Motor neuron (in vitro differentiated cells): ENCODE results near the gene PIRT. TPM values are rescaled to one million over a fixed set of nuclear protein-coding genes. Genes with fewer than 3 reads are reported as not detected.

ENCODE experiments used
- ATAC-seq, 8 experiments: fragments of 200-7000 bp; cut with Tn5 transposase; replicated peaks in 6 of 8; 2 replicates each; pipeline ENCODE4 v1.8.0; 2021; ENCODE audit warnings: mild to moderate bottlenecking in 8 of 8, moderate library complexity in 8 of 8
- H3K27ac ChIP-seq, 2 donors: fragments of 250-450 bp; sonication (Bioruptor Pico); 2 replicates each; pipeline ENCODE4 v1.9.0; 2021; ENCODE audit warnings: antibody characterized with exemption in 2 of 2, mild to moderate bottlenecking in 2 of 2, moderate library complexity in 1 of 2
- H3K4me1 ChIP-seq, 2 donors: fragments of 250-450 bp; sonication (Bioruptor Pico); replicated peaks in 1 of 2; 2 replicates each; pipeline ENCODE4 v1.6.1; 2021; ENCODE audit warnings: antibody characterized with exemption in 2 of 2, mild to moderate bottlenecking in 2 of 2, moderate library complexity in 1 of 2
- H3K4me3 ChIP-seq, 5 donors: fragments of 250-450 bp; sonication (Bioruptor Pico); 2 replicates each; pipeline ENCODE4 v1.9.0; 2021; ENCODE audit warnings: antibody characterized with exemption in 5 of 5, mild to moderate bottlenecking in 5 of 5, moderate library complexity in 4 of 5
- WGBS, 10 experiments: fragments of 450-650 bp; shearing (Covaris generic); methylation state at CpG; one replicate each; pipeline ENCODE4 v1.0.0; 2022; 5-methylcytosine and 5-hydroxymethylcytosine counted together
- in situ Hi-C, 9 experiments: fragments of 400-800 bp; cut with MboI; loops; one replicate each; pipeline ENCODE4 v1.15.0; 2021; ENCODE audit warnings: low sequenced_read_pairs in 9 of 9, low pct_unique_long_range_greater_than_20kb in 2 of 9; ENCODE audit not compliant: unreplicated experiment in 9 of 9
- total RNA-seq, 8 experiments: library from RNA; unstranded; fragments of 300-600 nt; gene quantifications; 2 replicates each; pipeline versions ENCODE4 v1.2.3 to v1.2.4, GENCODE V29; 2022

The PIRT gene
- total RNA-seq, 8 experiments from 2014 or later: 0.17 to 28.4 (median 0.77) TPM

DNA sequence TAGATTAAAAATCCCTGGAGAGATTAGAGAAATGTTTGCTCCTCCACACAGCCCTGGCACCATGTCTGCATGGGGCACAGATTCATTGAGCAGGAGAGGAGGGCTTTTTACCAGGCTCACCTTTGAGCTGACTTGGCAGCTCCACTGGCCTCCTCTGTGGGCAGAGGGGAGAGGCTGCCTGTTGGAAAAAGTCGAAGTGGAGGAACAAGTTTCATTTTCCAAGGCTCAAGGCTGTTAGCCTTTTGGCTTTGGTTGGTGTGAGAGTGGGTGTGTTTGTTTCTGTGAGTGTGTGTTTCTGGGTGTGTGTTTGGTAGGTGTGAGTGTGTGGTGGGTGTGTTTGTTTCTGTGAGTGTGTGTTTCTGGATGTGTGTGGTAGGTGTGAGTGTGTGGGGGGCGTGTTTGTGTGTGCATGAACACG, 39.5 kb downstream of the PIRT start:
- Histone ChIP-seq H3K4me3 (no peak overlapping the region), H3K4me1 (no peaks in the 10 kb centered on the region), H3K27ac (no peak overlapping the region)
- WGBS, 10 experiments: 8 to 100% (median 60%) methylated on average over 1 to 3 of the region's 3 CpGs; no CpG with 5 or more reads in 1 of the 10 experiments
- ATAC-seq: peak in 3 of 8 experiments; percentile 7 to 26 (median 8)
- in situ Hi-C loops: loop anchor here in 1 of 9 experiments (25.0 kb wide), 1 partner anchor 161 kb away; no protein-coding TSS in a partner anchor

DNA sequence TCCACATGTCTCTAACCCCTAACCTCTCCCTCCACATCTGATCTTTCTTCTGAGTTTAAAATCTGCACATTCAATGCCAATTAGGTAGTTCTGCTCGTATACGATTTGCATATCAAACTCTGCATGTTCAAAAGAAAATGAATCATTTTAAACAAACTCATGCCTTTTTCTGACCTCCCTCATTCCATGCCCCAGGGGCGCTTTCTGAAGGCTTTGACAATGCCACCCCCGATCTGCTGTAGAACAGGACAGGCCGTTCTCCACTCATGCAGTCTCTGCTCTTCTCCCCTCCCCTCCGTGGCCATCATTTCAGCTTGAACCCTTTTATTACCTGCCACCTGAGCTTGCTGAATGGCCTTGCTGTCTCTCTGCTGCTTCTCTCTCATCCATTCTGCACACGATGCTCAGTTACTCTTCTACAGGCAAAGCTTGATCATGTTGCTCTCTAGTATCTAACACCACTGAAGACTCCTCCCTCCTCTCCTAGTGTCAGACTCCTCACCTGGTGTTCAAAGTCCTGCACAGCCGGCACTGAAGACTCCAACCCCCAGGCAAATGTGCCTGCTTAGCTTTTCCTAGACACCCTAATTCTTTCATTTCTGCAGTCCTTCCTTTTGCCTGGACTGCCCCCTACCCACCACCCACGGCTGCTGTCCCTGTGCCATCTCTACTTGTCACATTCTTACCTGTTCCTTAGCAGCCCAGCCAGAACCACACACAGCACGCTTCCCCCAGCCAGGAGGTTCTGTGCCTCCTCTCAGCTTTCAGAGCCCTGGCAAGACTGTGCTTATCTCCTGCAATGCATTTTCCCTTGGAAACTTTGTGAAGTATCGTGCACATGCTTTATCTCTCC, 40.2 kb downstream of the PIRT start:
- in situ Hi-C loops: loop anchor here in 1 of 9 experiments (25.0 kb wide), 1 partner anchor 160 kb away; no protein-coding TSS in a partner anchor
- no peaks in the 10 kb centered on the region for H3K4me1 ChIP-seq
- H3K4me3 ChIP-seq: no peak overlapping the region
- WGBS, 10 experiments: 13 to 100% (median 52%) methylated on average over 1 to 10 of the region's 11 CpGs
- H3K27ac ChIP-seq: no peak overlapping the region
- peak in 4 of 8 experiments; percentile 24 to 53 (median 32) for ATAC-seq

DNA sequence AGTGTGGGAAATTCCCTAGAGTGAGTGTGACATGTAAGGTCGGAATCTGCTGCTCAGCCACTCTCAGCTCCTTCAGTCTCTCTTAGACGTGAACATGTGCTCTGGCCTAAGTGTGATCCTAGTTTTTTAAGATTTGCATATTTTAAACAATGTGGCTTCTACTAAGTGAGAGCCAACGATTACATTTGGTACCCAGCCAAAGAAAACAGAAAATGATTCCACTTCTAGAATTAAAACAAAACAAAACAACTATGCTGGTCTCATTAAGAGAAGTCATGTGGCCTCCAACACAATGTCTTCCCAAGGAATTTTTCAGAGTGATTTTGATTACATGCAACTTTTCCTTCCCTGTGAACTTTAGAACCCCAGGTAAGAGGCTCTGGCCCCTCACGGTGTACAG, 44.1 kb downstream of the PIRT start:
- 11 to 83% (median 67%) methylated on average over 2 to 4 of the region's 4 CpGs; no CpG with 5 or more reads in 1 of the 10 experiments for WGBS, 10 experiments
- peak in 3 of 8 experiments; percentile 59 to 73 (median 71) for ATAC-seq
- Histone ChIP-seq H3K4me3 (no peak overlapping the region), H3K4me1 (peaks cover 0 to 7% of the 10 kb centered on the region in 2 donors), H3K27ac (no peak overlapping the region)
- in situ Hi-C loops: loop anchor here in 1 of 9 experiments (25.0 kb wide), 1 partner anchor 157 kb away; no protein-coding TSS in a partner anchor

DNA sequence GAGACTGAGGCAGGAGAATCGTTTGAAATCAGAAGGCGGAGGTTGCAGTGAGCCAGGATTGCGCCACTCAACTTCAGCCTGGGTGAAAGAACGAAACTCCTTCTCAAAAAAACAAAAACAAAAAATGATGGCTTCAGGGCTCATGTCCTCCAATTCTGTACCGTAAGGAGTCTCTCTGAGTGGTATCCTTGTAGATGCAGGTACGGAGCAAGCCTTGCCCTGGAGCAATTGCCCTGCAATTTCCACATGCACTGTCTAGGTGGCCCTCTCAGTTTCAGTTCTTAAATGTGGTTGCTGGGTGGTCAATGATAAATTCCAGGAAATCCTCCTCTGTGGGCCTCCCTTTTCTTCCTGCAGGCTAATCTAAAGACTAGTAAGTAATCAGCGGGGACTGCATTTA, 44.6 kb downstream of the PIRT start:
- Histone ChIP-seq H3K4me1 (peaks cover 0 to 7% of the 10 kb centered on the region in 2 donors), H3K27ac (no peak overlapping the region), H3K4me3 (no peak overlapping the region)
- 63 to 97% (median 85%) methylated on average over 2 to 7 of the region's 7 CpGs; no CpG with 5 or more reads in 1 of the 10 experiments for WGBS, 10 experiments
- in situ Hi-C loops: loop anchor here in 1 of 9 experiments (25.0 kb wide), 1 partner anchor 156 kb away; no protein-coding TSS in a partner anchor
- no peak for ATAC-seq

DNA sequence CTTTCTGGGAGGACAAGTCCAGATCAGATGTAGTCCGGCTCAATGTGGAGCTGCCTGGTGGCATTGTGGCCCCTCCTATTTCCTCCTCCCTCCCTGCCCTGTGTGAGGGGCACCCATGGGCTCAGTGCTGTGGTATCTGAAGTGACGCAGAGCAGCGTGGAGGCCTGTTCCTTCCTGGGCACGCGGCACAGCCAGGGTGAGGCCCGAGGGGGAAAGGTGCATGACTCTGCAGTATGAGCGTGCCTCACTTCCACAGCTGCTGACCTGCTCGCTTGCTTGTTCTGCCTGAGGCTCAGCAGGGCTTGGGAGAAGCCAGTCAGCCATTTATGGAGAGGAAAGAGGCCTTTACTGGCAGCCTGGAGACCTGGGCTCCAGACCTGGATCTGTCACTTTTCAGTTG, 45.7 kb downstream of the PIRT start:
- Histone ChIP-seq H3K27ac (no peak overlapping the region), H3K4me1 (peaks cover 0 to 7% of the 10 kb centered on the region in 2 donors), H3K4me3 (no peak overlapping the region)
- in situ Hi-C loops: loop anchor here in 1 of 9 experiments (25.0 kb wide), 1 partner anchor 155 kb away; no protein-coding TSS in a partner anchor
- peak in 3 of 8 experiments; percentile 3 to 25 (median 14) for ATAC-seq
- 68% methylated on average over 2 of the region's 8 CpGs; no CpG with 5 or more reads in 9 of the 10 experiments for WGBS, 10 experiments

DNA sequence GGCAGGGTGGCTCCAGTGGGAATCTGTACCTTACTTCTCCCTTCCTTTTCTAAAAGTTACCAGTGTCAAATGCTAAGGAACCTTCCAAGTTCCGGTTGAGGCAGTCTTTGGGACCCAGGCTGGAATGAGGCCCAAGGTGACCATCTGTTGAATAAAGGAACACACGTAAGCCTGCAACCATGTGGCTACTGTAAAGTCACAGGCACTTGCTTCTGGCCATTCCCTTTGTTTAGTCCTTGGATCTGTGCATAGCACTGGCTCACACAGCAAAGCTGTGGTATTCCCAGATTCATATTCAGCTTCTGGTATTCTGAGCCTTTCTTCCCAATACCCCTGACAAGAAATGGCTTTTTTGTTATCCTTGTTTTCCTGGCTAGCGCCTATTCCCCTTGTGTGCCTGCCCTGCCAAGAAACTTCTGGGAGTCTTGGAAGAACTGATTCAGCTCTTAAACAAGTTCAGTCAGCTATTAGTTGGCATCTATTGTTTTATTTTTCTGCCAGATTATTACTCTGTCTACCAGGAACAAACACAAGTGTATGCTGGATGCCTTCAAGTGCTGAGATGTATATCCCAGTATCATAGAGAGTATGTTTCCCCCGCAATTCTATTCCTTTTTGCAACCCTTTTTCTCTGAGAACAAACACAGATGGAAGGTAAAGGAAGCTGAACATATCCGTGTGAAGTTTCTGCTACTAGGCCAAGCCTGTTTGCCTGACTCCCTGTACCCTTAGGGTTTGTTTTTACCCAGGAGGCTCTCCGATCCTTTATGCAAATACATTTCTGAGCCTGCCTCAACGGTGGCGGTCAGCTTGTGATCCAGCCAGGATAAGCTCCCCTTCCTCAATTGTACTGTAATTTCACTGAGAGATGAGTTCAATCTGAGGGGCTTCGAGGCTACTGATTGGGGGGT, 47.1 kb downstream of the PIRT start:
- H3K4me3 ChIP-seq: no peak overlapping the region
- H3K27ac ChIP-seq: no peak overlapping the region
- H3K4me1 ChIP-seq: peaks cover 0 to 7% of the 10 kb centered on the region in 2 donors
- ATAC-seq: peak in 6 of 8 experiments; percentile 35 to 62 (median 50)
- in situ Hi-C loops: loop anchor here in 1 of 9 experiments (25.0 kb wide), 1 partner anchor 153 kb away; no protein-coding TSS in a partner anchor
- 16 to 100% (median 71%) methylated on average over 2 to 7 of the region's 9 CpGs; no CpG with 5 or more reads in 1 of the 10 experiments for WGBS, 10 experiments

DNA sequence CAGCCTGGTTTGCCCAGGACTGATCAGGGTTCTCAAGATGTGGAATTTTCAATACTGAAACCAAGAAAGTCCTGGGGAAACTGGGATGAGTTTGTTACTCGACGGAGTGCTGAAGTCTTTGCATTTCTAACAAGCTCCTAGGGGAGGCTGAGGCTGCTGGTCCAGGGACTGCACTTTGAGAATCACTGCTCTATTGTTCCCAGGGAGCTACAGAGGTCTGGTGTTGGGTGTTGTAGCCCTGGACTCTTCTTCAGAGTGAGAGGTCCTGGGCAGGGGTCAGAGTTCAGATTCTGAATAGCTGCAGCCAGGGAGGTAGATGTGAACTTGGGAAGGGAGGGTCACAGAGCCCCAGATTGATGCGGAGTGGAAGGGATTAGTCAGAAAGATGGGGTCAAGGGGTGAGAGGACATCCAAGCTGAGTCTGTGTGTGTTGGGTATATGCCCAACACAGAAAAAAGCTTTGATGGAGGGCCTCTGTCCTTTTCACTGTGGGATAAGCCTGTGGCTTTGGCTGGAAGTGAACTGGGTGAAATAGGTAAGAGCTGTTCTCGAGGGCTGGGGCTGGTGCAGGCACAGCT, 48.1 kb downstream of the PIRT start:
- Histone ChIP-seq H3K27ac (no peak overlapping the region), H3K4me3 (no peak overlapping the region), H3K4me1 (peaks cover 0 to 7% of the 10 kb centered on the region in 2 donors)
- 30 to 69% (median 56%) methylated on average over 1 to 4 of the region's 4 CpGs for WGBS, 10 experiments
- in situ Hi-C loops: loop anchor here in 1 of 9 experiments (25.0 kb wide), 1 partner anchor 152 kb away; no protein-coding TSS in a partner anchor
- ATAC-seq: peak in 1 of 8 experiments; percentile 13

DNA sequence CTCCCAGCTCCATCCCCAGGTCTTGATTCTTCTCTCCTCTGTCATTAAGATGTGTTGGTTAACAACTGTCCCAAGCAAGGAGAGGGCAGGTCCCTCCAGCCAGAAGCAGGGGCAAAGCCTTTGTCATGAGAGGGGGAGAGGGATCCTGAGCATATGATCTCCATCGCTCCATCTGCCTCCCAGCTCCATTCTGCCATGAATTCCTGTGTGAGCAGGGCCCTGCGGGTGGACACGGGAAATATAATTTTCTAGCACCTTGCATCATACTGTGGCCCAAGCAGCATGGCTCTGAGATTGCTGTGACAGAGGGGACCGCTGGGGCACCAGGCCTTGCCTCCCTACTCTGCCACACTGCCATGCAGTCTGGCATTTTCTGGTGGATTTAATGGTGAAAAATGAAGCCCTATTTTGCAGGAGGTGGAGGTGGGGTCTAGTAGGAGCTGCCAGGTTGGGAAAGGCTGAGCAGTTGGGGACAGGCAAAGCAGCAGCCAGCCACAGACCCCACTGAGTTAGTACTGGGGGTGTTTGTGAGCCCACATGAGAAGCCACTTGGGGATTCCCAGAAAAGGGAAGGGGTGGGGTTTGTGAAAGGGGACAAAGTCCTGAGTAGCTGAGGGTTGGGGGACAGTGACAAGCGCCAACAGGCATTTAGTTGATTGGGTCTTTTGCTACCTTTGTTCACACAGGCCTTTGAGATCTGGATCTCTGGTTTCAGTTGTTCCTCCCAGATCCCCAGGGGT, 50.4 kb downstream of the PIRT start:
- no peak overlapping the region for H3K27ac ChIP-seq
- peaks cover 0 to 7% of the 10 kb centered on the region in 2 donors for H3K4me1 ChIP-seq
- H3K4me3 ChIP-seq: no peak overlapping the region
- in situ Hi-C loops: loop anchor here in 1 of 9 experiments (25.0 kb wide), 1 partner anchor 150 kb away; no protein-coding TSS in a partner anchor
- ATAC-seq: peak in 1 of 8 experiments; percentile 31
- 67 to 100% (median 84%) methylated on average over 1 to 4 of the region's 5 CpGs; no CpG with 5 or more reads in 5 of the 10 experiments for WGBS, 10 experiments

DNA sequence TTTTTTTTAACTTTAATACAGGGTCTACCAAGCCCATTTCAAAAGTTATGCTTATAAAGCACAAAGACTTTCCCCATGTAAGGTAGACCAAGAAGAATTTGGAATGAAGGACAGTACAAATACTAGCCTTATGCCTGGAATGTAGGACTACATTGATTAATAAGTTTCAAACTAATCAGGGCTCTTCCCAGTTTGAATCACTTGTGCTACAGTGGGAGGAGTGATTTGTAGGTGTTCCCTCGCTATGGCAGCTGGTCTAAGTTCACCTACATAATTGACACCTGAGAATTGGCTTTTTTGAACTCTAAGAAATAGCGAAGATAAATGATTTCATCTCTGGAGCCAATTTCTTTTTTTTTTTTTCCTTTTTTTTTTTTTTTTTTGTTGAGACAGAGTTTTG, 52.6 kb downstream of the PIRT start:
- in situ Hi-C loops: loop anchor here in 1 of 9 experiments (25.0 kb wide), 1 partner anchor 148 kb away; no protein-coding TSS in a partner anchor
- no peak for ATAC-seq
- 64 to 100% (median 96%) methylated on average over 1 to 2 of the region's 2 CpGs; no CpG with 5 or more reads in 2 of the 10 experiments for WGBS, 10 experiments
- Histone ChIP-seq H3K4me1 (peaks cover 0 to 7% of the 10 kb centered on the region in 2 donors), H3K4me3 (no peak overlapping the region), H3K27ac (no peak overlapping the region)

DNA sequence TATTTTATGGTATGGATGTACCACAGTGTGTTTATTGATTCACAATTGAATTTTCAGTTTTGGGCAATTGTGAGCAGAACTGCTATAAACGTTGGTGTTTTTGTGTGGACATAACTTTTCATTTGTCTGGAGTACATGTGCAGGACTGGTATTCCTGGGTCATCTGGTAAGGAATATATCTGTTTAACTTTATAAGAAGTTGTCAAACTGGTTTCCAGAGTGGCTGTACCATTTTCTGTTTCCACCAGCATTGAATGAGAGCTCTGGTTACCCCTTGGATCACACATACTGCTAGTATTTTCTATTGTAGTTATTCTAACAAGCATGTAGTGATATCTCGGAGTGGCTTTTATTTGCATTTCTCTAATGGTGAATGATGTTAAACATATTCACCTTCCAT, 58.3 kb downstream of the PIRT start:
- H3K4me3 ChIP-seq: no peak overlapping the region
- no peak for ATAC-seq
- no peaks in the 10 kb centered on the region for H3K4me1 ChIP-seq
- no peak overlapping the region for H3K27ac ChIP-seq
- in situ Hi-C loops: loop anchor here in 1 of 9 experiments (25.0 kb wide), 1 partner anchor 142 kb away; no protein-coding TSS in a partner anchor
- WGBS, 10 experiments: 50 to 100% (median 86%) methylated on average over 1 to 2 of the region's 2 CpGs; no CpG with 5 or more reads in 3 of the 10 experiments

DNA sequence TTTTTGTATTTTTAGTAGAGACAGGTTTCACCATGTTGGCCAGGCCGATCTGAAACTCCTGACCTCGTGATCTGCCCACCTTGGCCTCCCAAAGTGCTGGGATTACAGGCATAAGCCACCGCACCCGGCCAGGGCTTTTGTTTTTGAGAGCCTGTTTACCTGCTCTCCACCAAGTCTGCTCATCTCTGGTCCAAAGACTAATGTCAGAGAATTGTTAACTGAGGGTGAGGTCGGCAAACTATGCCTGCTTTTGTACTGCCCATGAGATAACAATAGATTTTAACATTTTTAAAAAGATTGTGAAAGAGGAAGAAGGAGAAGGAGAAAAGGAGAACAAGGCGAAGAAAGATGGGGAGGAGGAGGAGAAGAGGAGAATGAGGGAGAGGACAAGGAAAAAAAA, 60.0 kb downstream of the PIRT start:
- H3K4me3 ChIP-seq: no peak overlapping the region
- WGBS, 10 experiments: 45 to 100% (median 73%) methylated on average over 2 to 6 of the region's 6 CpGs
- no peak for ATAC-seq
- in situ Hi-C loops: loop anchor here in 1 of 9 experiments (25.0 kb wide), 1 partner anchor 141 kb away; no protein-coding TSS in a partner anchor
- peaks cover 0 to 4% of the 10 kb centered on the region in 2 donors for H3K4me1 ChIP-seq
- H3K27ac ChIP-seq: no peak overlapping the region
